ENCODE results near the gene TMA7B.
"Not testable (repeated sequence)": the region's sequence is repeated elsewhere in the genome, so short reads cannot be mapped to it uniquely, and the experiment has no call there.

Gene TMA7B

GRCh38 chr22:39933741-39934140, 26.5 kb upstream of the TMA7B start:
- DNase-seq (ENCODE audit: low read depth), result no peak

- DNase-seq (ENCODE audit: low read depth), result no peak
Observed at GRCh38 chr22:39935116-39935515, 25.1 kb upstream of the TMA7B start.

- DNase-seq (ENCODE audit: low read depth), result no peak
Observed at GRCh38 chr22:39935612-39936011, 24.6 kb upstream of the TMA7B start.

GRCh38 chr22:39936523-39937145, 23.6 kb upstream of the TMA7B start:
- DNase-seq (ENCODE audit: low read depth), result no peak

- no peak for DNase-seq (ENCODE audit: low read depth)
Observed at GRCh38 chr22:39937906-39938305, 22.3 kb upstream of the TMA7B start.

- no peak for DNase-seq (ENCODE audit: low read depth)
Observed at GRCh38 chr22:39938509-39939111, 21.6 kb upstream of the TMA7B start.

- no peak for DNase-seq (ENCODE audit: low read depth)
Observed at GRCh38 chr22:39939830-39940229, 20.4 kb upstream of the TMA7B start.

- no peak for DNase-seq (ENCODE audit: low read depth)
Observed at GRCh38 chr22:39940757-39941305, 19.4 kb upstream of the TMA7B start.

GRCh38 chr22:39941601-39942000, 18.6 kb upstream of the TMA7B start:
- no peak for DNase-seq (ENCODE audit: low read depth)

- DNase-seq (ENCODE audit: low read depth), result no peak
Observed at GRCh38 chr22:39942439-39943230, 17.6 kb upstream of the TMA7B start.

GRCh38 chr22:39943337-39943736, 16.9 kb upstream of the TMA7B start:
- no peak for DNase-seq (ENCODE audit: low read depth)

- no peak for DNase-seq (ENCODE audit: low read depth)
Observed at GRCh38 chr22:39943953-39944872, 16.0 kb upstream of the TMA7B start.

- no peak for DNase-seq (ENCODE audit: low read depth)
Observed at GRCh38 chr22:39946126-39946502, 14.1 kb upstream of the TMA7B start.

- DNase-seq (ENCODE audit: low read depth), result no peak
Observed at GRCh38 chr22:39946503-39947219, 13.5 kb upstream of the TMA7B start.

- DNase-seq (ENCODE audit: low read depth), result no peak
Observed at GRCh38 chr22:39947220-39948216, 12.7 kb upstream of the TMA7B start.

- no peak for DNase-seq (ENCODE audit: low read depth)
Observed at GRCh38 chr22:39949964-39950737, 10.0 kb upstream of the TMA7B start.

- DNase-seq (ENCODE audit: low read depth), result not testable (repeated sequence)
Observed at GRCh38 chr22:39951603-39952293, 8.4 kb upstream of the TMA7B start.

- no peak for DNase-seq (ENCODE audit: low read depth)
Observed at GRCh38 chr22:39952347-39952746, 7.8 kb upstream of the TMA7B start.

- no peak for DNase-seq (ENCODE audit: low read depth)
Observed at GRCh38 chr22:39953101-39953500, 7.1 kb upstream of the TMA7B start.

All from HS-27A (cell line).